NB4 (cell line): ENCODE data around the gene BBS7.
A peak's percentile ranks its signal among the peaks of the same experiment; 100 is the strongest.

Source experiments
- DNase-seq: peaks from one replicate; pipeline ENCODE4 v3.0.0; 2010; ENCODE audit warnings: low read depth
- H3K4me3 ChIP-seq: one replicate; pipeline ENCODE4 v1.5.1; 2011; ENCODE audit warnings: mild to moderate bottlenecking, low read depth, low read length, moderate library complexity
- CTCF ChIP-seq: IDR thresholded peaks from one replicate; pipeline ENCODE4 v1.5.1; 2012; ENCODE audit warnings: low read depth, low read length
- MYC ChIP-seq: IDR thresholded peaks from 2 replicates; pipeline ENCODE4 v1.6.1; 2011; ENCODE audit warnings: low read depth, low read length
- POLR2A ChIP-seq: IDR thresholded peaks from 2 replicates; pipeline ENCODE4 v1.6.1; 2011; ENCODE audit warnings: mild to moderate bottlenecking; ENCODE audit not compliant: insufficient read length; ENCODE audit errors: extremely low read depth
- TF ChIP-seq, protein P1 (sequence below): IDR thresholded peaks from 2 replicates; pipeline ENCODE4 v1.6.1; 2011; ENCODE audit warnings: low read depth, low read length

Gene BBS7

DNA sequence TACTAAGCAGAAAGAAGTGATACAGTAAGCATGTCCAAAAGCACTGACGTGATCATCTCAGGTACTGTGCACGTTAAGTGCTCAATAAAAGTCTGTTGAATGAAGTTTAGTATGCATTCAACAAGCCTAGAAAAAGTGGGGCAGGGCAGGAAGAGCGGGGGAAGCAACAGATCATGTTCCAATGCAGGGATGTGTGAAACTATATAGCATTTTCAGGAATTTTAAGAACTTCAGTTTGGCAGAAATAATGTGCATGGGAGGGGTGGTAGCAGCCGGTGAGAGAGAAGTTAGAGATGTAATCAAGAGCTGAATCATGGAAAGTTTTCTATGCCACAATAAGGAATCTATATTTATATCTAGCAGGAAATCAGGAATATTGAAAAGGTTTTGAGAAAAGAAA is 27.4 kb downstream of the BBS7 start:
- TF ChIP-seq MYC = no peak
- TF ChIP-seq, protein P1, sequence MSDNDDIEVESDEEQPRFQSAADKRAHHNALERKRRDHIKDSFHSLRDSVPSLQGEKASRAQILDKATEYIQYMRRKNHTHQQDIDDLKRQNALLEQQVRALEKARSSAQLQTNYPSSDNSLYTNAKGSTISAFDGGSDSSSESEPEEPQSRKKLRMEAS = no peak
- DNase-seq = no peak
- no peak overlapping the region for H3K4me3 ChIP-seq

- H3K4me3 ChIP-seq = no peak overlapping the region
- TF ChIP-seq CTCF (no peak), POLR2A (no peak), MYC (no peak)
- TF ChIP-seq, protein P1 = no peak
- DNase-seq = no peak
Measured at GRCh38 chr4:121838136-121838535, 32.1 kb downstream of the BBS7 start.

GRCh38 chr4:121829511-121829910 is 40.8 kb downstream of the BBS7 start:
- H3K4me3 ChIP-seq = no peak overlapping the region
- no peak for DNase-seq
- TF ChIP-seq MYC = no peak
- TF ChIP-seq POLR2A = no peak
- TF ChIP-seq CTCF = no peak
- TF ChIP-seq, protein P1 = no peak

- TF ChIP-seq CTCF (no peak), MYC (no peak), POLR2A (no peak)
- TF ChIP-seq, protein P1 = no peak
- H3K4me3 ChIP-seq = no peak overlapping the region
- DNase-seq = no peak
Measured at GRCh38 chr4:121827853-121828252, 42.4 kb downstream of the BBS7 start.

- DNase-seq = no peak
- no peak overlapping the region for H3K4me3 ChIP-seq
- TF ChIP-seq, protein P1 = no peak
- TF ChIP-seq CTCF (no peak), POLR2A (no peak), MYC (no peak)
Measured at GRCh38 chr4:121824950-121825349, 45.3 kb downstream of the BBS7 start.

GRCh38 chr4:121824171-121824527 is 46.1 kb downstream of the BBS7 start:
- DNase-seq = no peak
- H3K4me3 ChIP-seq = peak overlapping the region; percentile 67
- TF ChIP-seq, protein P1 = no peak
- no peak for TF ChIP-seq POLR2A
- TF ChIP-seq CTCF = no peak
- TF ChIP-seq MYC = no peak
